WTC11 (cell line): ENCODE measurements around the gene RGCC.

Experiments
- TF ChIP-seq, protein P1 (sequence below): fragments of 200-600 bp; IDR thresholded peaks from 2 replicates; pipeline ENCODE4 v1.8.0; 2022; ENCODE audit warnings: antibody characterized with exemption
- TF ChIP-seq, protein P2 (sequence below): sonication (generic); formaldehyde crosslinking; IDR thresholded peaks from 2 replicates; pipeline ENCODE4 v1.8.1; 2022; ENCODE audit warnings: low read depth, missing genetic modification reagents, borderline replicate concordance
- TF ChIP-seq, protein P3 (sequence below): sonication (generic); formaldehyde crosslinking; IDR thresholded peaks from 2 replicates; pipeline ENCODE4 v1.8.0; 2022; ENCODE audit warnings: mild to moderate bottlenecking, missing genetic modification reagents

DNA sequence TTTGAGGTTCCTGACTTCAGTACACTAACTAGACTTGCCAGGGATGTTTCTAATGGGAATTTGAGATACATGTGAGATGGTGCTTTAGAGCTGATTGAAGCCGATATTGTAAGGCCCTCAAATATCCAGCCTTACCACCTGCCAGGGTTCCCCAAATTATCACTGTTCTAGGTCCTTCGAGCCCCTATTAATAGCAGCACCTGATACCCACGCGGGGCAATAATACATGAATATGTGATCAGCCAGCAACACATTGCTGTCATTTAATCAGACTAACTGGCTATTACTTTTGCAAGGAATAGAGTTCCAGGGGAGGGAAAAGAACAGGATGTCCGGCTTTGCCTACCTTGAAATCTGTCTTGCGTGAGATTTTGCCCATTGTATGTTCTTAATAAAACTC is 5.1 kb downstream of the RGCC start:
- TF ChIP-seq, protein P1, sequence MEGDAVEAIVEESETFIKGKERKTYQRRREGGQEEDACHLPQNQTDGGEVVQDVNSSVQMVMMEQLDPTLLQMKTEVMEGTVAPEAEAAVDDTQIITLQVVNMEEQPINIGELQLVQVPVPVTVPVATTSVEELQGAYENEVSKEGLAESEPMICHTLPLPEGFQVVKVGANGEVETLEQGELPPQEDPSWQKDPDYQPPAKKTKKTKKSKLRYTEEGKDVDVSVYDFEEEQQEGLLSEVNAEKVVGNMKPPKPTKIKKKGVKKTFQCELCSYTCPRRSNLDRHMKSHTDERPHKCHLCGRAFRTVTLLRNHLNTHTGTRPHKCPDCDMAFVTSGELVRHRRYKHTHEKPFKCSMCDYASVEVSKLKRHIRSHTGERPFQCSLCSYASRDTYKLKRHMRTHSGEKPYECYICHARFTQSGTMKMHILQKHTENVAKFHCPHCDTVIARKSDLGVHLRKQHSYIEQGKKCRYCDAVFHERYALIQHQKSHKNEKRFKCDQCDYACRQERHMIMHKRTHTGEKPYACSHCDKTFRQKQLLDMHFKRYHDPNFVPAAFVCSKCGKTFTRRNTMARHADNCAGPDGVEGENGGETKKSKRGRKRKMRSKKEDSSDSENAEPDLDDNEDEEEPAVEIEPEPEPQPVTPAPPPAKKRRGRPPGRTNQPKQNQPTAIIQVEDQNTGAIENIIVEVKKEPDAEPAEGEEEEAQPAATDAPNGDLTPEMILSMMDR, result no peak
- TF ChIP-seq, protein P2, sequence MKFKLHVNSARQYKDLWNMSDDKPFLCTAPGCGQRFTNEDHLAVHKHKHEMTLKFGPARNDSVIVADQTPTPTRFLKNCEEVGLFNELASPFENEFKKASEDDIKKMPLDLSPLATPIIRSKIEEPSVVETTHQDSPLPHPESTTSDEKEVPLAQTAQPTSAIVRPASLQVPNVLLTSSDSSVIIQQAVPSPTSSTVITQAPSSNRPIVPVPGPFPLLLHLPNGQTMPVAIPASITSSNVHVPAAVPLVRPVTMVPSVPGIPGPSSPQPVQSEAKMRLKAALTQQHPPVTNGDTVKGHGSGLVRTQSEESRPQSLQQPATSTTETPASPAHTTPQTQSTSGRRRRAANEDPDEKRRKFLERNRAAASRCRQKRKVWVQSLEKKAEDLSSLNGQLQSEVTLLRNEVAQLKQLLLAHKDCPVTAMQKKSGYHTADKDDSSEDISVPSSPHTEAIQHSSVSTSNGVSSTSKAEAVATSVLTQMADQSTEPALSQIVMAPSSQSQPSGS (CRISPR knock-in tag), result no peak
- TF ChIP-seq, protein P3, sequence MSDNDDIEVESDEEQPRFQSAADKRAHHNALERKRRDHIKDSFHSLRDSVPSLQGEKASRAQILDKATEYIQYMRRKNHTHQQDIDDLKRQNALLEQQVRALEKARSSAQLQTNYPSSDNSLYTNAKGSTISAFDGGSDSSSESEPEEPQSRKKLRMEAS, result no peak
